LNCaP clone FGC (cell line): ENCODE data around the gene SYNPO2.

ENCODE experiments used
- DNase-seq: peaks from one replicate; pipeline ENCODE4 v3.0.0-alpha.2; 2011; ENCODE audit warnings: low read depth
- H3K4me3 ChIP-seq: 2 replicates; pipeline ENCODE4 v1.5.1; 2011; ENCODE audit warnings: mild to moderate bottlenecking, low read depth, low read length, control low read depth
- CTCF ChIP-seq: IDR thresholded peaks from 2 replicates; pipeline ENCODE4 v1.5.1; 2012; ENCODE audit warnings: mild to moderate bottlenecking; ENCODE audit not compliant: control insufficient read depth, insufficient read depth; ENCODE audit errors: extremely low read depth

The SYNPO2 gene

GRCh38 chr4:118954246-118954645 lies 65.6 kb downstream of the SYNPO2 start:
- H3K4me3 ChIP-seq: no peak overlapping the region
- no peak for DNase-seq
- peak; percentile 67 for TF ChIP-seq CTCF

GRCh38 chr4:118955515-118955914 lies 66.9 kb downstream of the SYNPO2 start:
- DNase-seq: no peak
- H3K4me3 ChIP-seq: no peak overlapping the region
- TF ChIP-seq CTCF: no peak

GRCh38 chr4:118957722-118958445 lies 69.2 kb downstream of the SYNPO2 start:
- TF ChIP-seq CTCF: no peak
- no peak for DNase-seq
- no peak overlapping the region for H3K4me3 ChIP-seq

GRCh38 chr4:118962540-118962939 lies 73.9 kb downstream of the SYNPO2 start:
- no peak overlapping the region for H3K4me3 ChIP-seq
- no peak for TF ChIP-seq CTCF
- no peak for DNase-seq

- no peak for TF ChIP-seq CTCF
- H3K4me3 ChIP-seq: no peak overlapping the region
- no peak for DNase-seq
Observed at GRCh38 chr4:118964891-118965411, 76.3 kb downstream of the SYNPO2 start.

GRCh38 chr4:118967393-118967792 lies 78.7 kb downstream of the SYNPO2 start:
- no peak for TF ChIP-seq CTCF
- no peak overlapping the region for H3K4me3 ChIP-seq

GRCh38 chr4:118968005-118968404 lies 79.4 kb downstream of the SYNPO2 start:
- no peak overlapping the region for H3K4me3 ChIP-seq
- DNase-seq: no peak
- TF ChIP-seq CTCF: no peak

More at GRCh38 chr4:118967393-118967792, 78.7 kb downstream of the SYNPO2 start:
- DNase-seq: no peak
